HG03280 (cell line): ENCODE data around the gene HIRA.

ENCODE experiments used
- ATAC-seq: cut with Tn5 transposase; IDR thresholded peaks from one replicate; pipeline ENCODE4 v1.9.1; 2021; ENCODE audit warnings: mild to moderate bottlenecking, moderate library complexity; ENCODE audit not compliant: unreplicated experiment

The HIRA gene

DNA sequence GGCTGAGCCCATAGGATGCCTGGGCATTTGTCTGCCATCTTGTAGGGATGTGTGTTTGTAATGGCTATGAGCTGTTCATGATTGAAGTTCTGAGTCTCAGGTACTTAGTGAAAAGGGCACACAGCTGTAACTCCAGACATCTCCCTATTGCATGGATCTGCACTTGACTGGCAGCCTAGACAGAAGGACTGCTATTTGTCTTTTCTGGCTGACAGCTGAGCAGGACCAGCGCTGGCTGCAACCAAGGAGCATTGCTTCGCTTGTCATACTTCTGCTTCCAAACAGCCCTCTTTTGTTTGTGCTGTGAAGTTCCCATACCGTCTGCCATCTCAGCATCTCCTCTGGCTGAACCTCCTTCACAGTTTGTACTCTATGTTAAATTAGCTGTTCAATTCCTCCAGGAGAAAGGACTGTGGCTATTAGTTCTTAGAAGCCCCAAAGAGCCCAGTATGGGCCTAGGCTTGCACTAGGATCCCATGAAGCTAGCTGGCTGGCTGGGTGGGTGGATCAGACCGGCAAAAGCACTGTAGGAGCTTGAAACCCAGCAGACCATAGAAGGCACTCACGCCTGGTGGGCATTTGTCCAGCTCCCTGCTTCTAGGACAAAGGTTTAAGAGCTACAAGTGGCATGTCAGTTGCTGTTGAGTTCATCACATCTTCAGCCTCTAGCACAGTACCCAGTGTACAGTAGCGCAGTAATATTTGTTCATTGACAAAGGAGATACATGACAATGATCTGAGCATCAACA, 20.4 kb downstream of the HIRA start:
- ATAC-seq, result no peak

DNA sequence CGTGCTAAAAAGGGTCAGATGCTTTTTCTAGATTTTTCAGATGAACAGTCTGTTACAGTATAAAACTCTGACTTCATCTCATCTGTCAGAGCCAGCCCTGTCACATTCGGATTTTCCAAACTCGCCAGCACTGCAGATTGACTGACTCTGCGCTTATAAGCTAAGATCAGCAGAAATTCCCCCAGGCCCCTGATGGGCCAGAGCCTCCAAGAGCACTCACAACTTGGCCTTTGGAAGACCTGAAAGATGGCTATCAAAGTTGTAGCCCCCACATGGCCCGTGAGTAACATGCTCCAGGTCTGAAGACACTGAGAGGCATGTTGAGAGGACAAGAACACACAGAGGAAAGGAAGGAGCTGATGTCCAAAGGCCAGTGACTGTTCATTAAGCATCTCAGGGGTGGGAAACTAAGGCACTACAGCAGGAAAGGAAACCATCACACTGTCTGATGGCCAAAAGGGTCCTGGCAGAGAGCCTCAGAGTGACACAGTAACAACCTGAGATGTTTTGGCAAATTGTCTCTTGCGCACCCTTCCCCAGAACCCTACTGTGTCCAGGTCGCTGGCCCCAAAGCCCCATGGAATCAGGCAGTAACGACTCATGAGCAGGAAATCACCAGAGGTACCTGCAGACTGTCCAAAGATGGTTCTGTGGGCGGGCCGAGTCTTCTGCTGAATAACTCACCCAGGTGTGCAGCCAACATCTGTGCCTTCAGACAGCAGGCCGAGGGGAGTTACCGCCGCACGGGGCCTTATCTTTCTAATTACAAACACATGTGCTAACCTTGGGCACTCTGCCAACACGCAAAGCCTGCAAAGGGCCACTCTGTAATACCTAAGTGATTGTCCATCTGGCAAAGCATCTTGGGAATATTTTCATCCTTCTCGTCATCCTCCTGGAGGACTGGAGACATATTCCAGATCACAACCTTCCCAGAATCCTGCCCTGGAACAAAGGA, 23.6 kb downstream of the HIRA start:
- no peak for ATAC-seq

DNA sequence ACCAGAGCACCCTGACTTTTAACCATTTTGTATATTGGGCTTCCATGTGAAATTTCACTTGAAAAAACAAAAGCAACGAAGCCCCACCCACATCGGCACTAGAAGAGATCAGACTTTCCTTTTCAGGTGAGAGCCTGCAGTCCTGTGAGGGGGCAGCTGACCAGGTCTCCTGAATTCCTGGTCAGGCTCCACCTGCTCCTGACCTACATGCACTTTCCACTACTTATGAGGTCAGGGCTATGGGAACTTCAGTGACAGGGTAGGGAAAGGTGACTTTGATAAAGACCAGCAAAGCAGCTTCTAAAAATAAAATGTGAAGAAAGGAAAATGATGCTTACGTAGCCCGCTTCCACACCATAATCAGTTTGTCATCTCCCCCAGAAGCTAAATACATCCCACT, 24.7 kb downstream of the HIRA start:
- no peak for ATAC-seq

DNA sequence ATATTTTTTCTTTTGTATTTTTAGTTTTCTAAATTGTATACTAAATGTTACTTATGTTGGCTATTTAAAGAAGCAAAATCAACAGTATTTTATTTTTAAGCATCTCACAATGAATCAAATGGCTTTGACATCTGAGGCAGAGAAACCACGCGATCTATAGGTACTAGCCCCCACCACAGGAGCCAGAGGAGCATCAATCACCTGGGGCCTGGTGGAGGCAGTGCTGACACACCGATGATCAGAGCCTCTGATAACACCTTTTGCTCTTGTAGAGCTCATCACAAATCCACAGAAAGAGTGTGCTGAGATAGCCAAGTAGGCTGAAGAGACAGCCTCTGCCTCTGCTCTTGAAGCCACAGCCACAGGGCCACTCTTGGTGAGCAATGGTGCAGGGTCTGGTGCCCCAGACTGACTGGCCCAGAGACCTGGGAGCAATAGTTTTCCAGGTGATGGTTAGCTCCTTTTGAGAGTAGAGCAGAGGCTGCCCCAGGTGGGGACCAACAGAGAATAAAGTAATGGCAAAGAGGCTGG, 25.2 kb downstream of the HIRA start:
- no peak for ATAC-seq

DNA sequence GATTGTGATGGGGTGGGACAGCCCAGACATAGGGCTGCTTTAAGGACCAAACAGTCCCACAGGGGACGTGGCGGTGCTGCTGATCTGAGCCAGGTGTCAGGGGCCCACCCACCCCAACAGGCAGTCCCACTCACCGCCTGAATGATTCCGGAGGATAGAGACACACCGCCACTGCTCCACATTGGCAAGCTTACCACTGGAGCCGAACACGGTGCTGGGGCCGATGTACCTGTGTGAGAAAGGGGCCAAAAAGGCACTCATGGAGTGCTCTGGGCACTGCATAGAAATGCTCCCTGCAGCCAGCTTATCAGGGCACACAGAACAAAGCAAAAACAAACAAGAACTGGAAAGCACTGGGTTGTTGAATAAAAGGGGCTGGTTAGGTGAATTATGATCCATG, 25.9 kb downstream of the HIRA start:
- ATAC-seq, result no peak

DNA sequence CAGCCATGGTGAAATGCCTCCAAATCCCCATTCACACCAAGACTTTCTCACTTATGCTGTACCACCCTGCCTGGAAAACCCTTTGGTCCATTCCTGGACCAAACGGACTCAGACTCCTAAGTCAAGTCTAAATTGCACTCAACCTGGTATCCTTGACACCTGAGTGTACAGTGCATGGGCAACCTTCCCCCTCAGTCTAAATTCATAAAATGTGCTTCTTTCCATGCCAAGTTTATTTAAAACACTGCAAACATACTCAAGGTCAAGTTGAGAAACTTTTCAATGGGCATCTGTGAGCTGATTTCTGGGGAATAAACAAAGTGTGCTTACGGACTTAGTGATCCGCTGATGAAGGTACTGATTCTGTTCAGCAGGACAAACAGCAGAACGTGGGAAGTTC, 26.4 kb downstream of the HIRA start:
- no peak for ATAC-seq

DNA sequence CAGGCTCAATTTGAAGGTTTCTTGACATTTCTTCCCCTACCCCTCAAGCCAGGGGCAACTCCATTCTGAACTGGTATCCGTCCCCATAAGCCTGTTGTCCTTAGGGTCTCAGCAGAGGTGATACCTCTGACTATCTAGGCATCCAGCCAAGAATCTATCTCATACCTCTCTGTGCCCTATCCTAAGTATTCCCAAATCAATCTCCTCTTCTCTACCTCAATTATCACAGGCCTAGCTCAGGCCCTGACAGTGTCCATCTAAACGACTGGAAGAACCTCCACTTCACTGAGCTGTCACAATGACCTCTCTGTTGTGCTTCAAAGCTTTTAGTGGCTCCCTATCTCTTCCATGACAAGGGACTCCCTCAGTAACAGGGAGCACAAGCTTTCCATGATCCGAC, 26.9 kb downstream of the HIRA start:
- ATAC-seq, result no peak

DNA sequence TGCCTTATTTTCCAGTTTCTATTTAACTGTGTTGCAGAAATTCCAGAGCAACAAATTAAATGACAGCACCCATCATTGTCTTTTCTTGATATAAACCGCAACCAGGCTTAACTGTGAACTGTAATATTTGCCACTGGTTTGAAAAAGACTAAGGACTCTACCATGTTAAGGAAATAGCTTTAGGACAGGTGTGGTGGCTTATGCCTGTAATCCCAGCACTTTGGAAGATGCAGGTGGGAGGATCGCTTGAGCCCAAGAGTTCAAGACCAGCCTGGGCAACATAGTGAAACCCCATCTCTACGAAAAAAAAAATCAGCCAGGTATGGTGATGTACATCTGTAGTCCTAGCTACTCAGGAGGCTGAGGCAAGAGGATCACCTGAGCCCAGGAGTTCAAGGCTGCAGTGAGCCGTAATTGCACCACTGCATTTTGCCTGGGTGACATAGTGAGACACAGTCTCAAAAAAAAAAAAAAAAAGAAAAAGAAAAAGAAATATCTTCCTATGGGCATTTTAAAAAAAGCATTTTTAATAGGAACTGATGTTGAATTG, 28.8 kb downstream of the HIRA start:
- no peak for ATAC-seq

DNA sequence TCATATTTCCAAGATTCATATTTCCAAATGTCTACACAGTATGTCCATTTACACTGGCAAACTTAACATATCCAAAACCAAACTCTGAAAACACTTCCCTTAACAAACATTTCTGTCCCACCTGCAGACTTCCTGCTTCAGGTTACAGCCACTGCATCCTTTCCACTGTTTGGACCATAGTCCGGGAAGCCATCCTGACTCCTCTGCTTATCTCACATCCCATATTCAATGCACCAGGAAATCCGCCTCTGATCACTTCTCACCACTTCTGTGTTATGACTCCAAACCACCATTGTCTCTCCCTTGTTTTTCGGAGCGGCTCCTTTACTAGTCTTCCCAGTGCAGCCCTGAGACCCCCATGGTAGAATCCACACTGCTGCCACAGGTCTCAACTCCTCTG, 30.1 kb downstream of the HIRA start:
- ATAC-seq, result no peak

DNA sequence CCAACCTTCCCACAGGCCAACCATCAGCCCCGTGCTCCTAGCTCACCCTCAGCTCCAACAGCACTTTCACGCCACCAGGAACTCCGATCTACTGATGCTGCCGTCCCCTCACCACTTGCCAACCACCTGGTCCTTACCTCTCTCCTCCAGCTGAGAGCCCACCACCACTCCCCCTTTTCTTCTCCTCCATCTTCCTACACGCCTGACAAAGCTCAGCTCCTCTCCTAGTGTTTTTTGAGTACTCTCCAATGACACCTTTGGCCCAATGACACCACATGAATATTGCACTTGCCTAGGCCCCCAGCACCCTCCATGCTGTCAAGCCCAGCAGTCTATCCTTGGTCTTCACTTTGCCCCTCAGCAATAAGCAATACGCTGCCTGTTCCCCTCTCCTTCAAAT, 30.7 kb downstream of the HIRA start:
- ATAC-seq, result no peak

DNA sequence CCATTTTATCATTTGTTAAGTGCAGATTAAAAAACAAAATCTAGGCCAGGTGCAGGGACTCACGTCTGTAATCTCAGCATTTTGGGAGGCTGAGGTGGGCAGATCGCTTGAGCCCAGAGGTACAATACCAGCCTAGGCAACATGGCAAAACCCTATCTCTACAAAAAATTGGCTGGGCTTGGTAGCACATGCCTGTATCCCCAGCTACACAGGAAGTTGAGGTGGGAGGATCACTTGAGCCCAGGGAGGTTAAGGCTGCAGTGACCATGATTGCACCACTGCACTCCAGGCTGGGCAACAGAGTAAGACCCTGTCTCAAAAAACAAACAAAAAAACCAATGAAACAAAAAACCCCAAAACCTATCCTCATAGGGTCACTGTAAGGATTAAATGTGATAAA, 32.9 kb downstream of the HIRA start:
- no peak for ATAC-seq

DNA sequence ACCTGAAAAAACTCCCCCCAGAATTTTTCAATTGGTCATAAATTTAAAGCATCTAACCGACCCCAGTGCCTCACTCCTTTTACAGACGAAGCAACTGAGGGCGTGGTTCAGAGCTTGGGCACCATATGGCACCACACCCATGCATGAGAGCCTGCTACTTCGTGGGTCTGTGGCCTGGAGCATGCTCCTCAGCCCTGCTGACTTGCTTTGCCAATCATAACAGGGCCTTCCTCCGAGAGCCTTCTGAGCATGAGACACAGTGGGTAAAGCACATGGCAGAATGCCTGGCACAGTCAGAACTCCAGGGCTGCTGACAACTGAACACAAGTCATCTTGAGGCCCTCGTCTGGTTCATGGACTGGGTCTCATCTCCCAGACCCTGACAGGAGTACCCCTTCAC, 33.3 kb downstream of the HIRA start:
- no peak for ATAC-seq

DNA sequence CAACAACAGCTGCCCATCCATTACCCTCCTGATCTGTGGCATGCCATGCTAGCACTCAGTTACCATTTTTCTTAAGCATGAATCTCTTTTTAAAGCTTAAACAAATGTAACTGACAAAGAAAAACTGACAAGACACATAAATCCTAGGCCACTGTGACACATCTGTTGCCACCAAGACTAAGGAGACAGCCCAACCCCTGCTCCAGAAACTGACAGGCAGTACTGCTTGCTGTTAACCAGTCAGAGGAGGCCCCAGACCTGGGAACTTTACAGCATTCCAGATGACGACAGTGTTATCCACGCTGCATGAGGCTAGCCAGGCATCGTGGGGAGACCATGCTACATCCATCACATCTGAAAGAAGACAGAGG, 33.8 kb downstream of the HIRA start:
- ATAC-seq, result no peak

DNA sequence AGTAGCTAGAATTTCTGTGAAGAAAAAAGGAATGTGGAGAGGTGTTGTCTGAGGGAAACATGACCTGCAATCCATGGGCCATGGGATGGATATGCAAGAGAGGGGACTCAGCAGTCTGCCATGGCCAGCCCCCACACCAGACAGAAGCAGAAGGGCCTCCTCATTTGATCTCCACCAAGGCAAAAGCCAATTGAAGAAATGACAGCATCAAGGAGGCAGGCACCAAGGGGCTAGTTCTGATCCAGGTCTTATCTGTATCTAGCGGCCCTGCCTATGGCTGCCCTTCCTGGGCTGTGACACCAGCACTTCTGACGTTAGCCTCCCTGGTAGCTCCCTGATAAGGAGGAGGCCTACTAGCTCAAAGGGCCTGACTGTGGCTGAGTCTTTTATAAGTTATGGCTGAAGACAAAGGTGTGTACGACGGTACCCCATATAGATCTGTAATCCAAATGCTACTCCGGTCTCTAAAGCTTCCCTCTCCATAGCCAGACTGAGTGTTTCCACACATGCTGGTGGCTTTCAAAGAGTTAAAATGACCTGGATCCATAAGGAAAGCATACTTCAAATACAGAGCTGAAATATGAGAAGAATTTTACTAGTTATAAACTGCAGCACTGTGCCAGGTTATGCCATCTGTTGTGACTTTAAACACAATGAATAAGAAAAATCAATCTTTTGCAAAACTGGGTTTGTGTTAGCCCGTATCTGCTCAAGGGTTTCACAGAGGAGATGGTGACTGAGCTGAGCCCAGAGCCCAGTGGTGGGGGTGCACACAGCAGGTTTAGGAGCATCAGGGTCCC, 34.4 kb downstream of the HIRA start:
- no peak for ATAC-seq

DNA sequence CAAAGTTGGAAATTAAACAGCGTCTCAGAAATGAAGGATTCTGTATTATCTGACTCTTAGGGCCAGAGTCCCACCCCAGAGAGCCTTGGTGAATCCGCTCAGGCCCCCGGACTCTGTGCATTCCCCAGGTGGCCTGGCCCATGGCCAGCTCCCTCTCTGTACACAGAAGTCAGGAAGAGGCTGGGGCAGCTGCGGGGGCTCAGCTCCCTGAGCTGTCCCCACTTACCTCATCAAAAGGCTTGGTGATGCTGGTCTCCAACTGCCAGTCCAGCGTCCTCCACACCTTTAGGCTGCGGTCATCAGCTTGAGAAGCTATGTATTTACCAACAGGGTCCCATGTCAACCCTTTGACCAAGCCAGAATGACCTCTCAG, 35.0 kb downstream of the HIRA start:
- ATAC-seq, result no peak

DNA sequence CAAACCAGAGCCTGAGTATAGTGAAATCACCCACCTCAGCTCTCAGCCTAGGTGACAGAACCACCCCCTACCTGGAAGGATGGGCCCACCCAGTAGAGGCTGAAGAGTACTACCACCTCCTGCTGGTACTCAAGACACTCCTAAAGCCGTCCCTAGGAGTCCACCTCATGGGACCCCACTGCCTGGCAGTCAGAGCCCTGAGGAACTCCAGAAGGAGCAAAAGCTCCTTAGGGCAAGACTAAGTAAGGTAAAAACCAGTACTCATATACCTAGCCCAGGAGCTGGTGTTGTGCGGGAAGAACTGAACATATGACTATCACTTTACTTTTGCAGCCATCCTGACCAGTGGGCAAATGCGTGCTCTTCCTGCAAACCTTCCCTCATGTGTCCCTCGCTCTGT, 36.3 kb downstream of the HIRA start:
- no peak for ATAC-seq

DNA sequence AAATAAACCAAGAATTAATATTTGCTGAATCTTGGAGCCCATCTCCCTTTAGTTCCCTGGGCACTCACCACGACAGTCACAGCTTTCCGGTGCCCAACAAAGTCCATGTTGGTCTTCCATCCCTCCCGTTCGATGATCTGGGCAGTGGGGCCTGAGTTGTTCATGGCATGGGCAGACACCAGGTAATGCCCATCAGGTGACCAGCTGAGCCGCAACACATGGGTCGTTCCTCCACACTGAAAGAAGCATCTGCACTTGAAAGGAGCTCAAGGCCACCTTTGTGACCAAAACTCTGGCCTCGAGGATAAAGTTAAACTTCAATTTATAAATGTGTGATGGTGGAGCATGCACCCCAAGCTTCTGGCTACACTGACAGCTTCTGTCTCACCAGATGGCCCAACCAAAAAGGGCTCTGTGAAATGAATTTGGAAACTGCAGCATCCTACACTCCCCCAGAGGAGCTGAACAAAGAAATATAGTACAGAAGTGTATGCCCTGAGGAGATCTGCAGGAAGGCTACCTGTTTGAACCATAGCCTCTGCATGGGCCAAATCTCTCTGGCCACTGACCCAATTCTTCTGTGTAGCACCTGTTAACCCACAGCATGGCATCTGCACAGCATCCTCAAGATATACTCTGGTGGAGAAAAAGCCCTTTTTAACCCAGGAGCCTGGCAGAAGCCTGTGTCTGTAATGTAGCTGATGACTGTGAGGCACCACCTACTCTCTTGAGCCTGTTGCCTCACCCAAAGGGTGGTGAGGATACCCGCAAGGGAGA, 37.1 kb downstream of the HIRA start:
- no peak for ATAC-seq

DNA sequence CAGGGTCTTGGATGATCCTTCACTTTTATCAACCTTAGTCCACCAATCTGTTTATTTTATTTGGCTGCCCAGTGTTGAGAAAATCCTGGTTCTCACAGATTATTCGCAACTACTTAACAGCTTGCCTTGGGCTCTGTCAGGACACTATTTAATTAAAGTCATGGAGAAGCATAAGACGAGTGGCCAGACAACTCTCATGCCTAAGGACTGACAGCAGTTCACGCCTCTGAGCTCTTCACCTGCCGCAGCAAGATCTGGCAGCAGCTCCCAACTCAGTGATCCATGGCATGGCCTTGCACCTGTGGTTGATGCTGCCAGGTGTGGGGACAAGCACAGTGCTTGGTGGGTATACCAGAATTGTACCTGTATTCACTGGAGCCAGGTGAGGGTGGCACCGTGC, 37.8 kb downstream of the HIRA start:
- ATAC-seq, result no peak

DNA sequence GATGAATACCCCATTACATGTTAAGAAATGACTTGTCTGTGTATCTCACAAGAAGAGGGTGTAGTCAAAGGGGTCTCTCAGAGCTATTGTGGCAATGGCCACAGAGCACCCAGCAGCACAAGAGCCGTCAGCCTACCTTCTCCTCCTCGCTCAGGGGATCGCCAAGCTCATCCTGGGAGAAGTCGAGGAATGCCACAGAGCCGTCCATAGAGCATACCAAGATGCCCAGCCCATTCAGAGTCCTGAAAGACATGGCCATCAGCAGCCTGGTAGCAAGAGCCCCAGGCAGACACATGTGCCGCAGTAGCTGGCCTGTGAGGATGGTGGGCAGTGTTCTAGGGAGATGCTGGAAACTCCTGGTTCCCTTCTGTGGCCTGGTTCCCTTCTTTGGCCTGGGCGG, 44.0 kb downstream of the HIRA start:
- no peak for ATAC-seq

DNA sequence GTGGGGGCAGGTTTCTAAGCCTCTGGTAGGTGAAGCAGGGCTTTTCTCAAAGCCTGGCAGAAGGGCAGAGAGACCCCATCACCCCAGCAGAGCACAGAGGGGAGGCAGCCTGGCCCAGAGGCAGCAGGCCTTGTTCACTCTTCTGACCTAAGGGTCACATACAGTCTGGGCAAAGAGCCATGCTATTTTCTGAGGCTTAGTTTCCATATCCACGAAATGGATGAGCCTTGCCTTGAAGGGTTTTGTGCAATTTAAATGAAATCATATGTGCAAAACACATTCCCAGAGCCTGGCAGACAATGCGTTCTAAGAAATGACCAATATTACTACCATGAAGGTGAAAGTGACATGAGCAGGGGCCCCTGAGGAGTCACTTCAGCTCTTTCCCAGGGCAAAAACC, 44.5 kb downstream of the HIRA start:
- ATAC-seq, result no peak
